ENCODE results near the gene LMBR1.

GRCh38 chr7:156684661-156685060, 208.3 kb downstream of the LMBR1 start:
- TF ChIP-seq CTCF (IDR thresholded peaks at IDR 0.05) (no peak), POLR2AphosphoS5 (IDR thresholded peaks at IDR 0.05) (no peak), POLR2A (IDR thresholded peaks at IDR 0.05) (no peak), EP300 (IDR thresholded peaks at IDR 0.05) (no peak)

Measured in gastroesophageal sphincter (tissue), 3 donors.